Naive thymus-derived CD8-positive, alpha-beta T cell (primary cell): ENCODE measurements around the gene CHRNB4. TPM values are rescaled to one million over a fixed set of nuclear protein-coding genes. Genes with fewer than 3 reads are reported as not detected.

Experiments used
- ATAC-seq, 2 donors: fragments of 150-1000 bp; cut with Tn5 transposase in 1 of 2; sonication (Bioruptor Pico), chemical (Tn5 transposase) in 1 of 2; 1 replicate in 1 of 2; 2 replicates in 1 of 2; pipeline ENCODE4 v1.10.0; 2021; ENCODE audit warnings: mild to moderate bottlenecking in 2 of 2, moderate library complexity in 2 of 2
- POLR2A ChIA-PET: fragments of 350-600 bp; sonication (Branson Sonifier 250); formaldehyde crosslinking; loops from one replicate; lab custom pipeline; 2021; ENCODE audit warnings: antibody characterized with exemption; lab: Charles Lee
- DNase-seq, 10 donors: peaks; one replicate each; pipeline versions ENCODE4 v3.0.0 to v3.0.0-alpha.2; 2020 to 2022
- H3K27ac Mint-ChIP-seq, 10 donors: one replicate each; pipeline ENCODE4 v1.8.0; 2020 to 2022; ENCODE audit warnings: mild to moderate bottlenecking in 10 of 10, mixed read lengths in 10 of 10, moderate library complexity in 4 of 10, inconsistent platforms in 1 of 10
- H3K27me3 Mint-ChIP-seq, 5 donors: one replicate each; pipeline ENCODE4 v1.8.0; 2021 to 2022; ENCODE audit warnings: mixed read lengths in 5 of 5
- H3K36me3 Mint-ChIP-seq, 3 donors: one replicate each; pipeline ENCODE4 v1.8.0; 2020 to 2022; ENCODE audit warnings: mixed read lengths in 3 of 3, mild to moderate bottlenecking in 2 of 3, inconsistent platforms in 1 of 3
- H3K4me1 Mint-ChIP-seq, 4 donors: one replicate each; pipeline ENCODE4 v1.8.0; 2021 to 2022; ENCODE audit warnings: mixed read lengths in 4 of 4
- H3K4me3 Mint-ChIP-seq, 10 donors: one replicate each; pipeline ENCODE4 v1.8.0; 2020 to 2022; ENCODE audit warnings: mild to moderate bottlenecking in 10 of 10, mixed read lengths in 10 of 10, moderate library complexity in 6 of 10, inconsistent platforms in 1 of 10
- H3K9me3 Mint-ChIP-seq, 9 donors: one replicate each; pipeline ENCODE4 v1.8.0; 2020 to 2022; ENCODE audit warnings: mixed read lengths in 9 of 9, mild to moderate bottlenecking in 3 of 9, inconsistent platforms in 1 of 9, moderate library complexity in 1 of 9
- polyA plus RNA-seq, 3 donors: library from polyadenylated mRNA; unstranded; fragments of 300-500 nt; fragmentation: Illumina TruSeq; gene quantifications; one replicate each; pipeline ENCODE4 v1.2.3, GENCODE V29; 2021
- total RNA-seq, 8 experiments: library from RNA in 2 of 8; stranded (reverse) in 2 of 8; gene quantifications; one replicate each; pipeline ENCODE4 v1.2.3 and lab custom pipeline; 2021 to 2026

The CHRNB4 gene
- total and polyA plus RNA-seq, 5 experiments from 2014 or later: not detected

GRCh38 chr15:78676424-78677110 is 35.6 kb upstream of the CHRNB4 start:
- POLR2A ChIA-PET: no interaction called here
- no peaks in the 10 kb centered on the region for H3K27me3 Mint-ChIP-seq
- H3K36me3 Mint-ChIP-seq: no peaks in the 10 kb centered on the region
- H3K4me1 Mint-ChIP-seq: no peaks in the 10 kb centered on the region
- H3K9me3 Mint-ChIP-seq: no peaks in the 10 kb centered on the region
- DNase-seq (no peak), ATAC-seq (no peak)
- peak overlapping the region in 1 of 10 donors; percentile 23 for H3K27ac Mint-ChIP-seq
- H3K4me3 Mint-ChIP-seq: no peak overlapping the region

- H3K4me3 Mint-ChIP-seq: no peak overlapping the region
- H3K4me1 Mint-ChIP-seq: no peaks in the 10 kb centered on the region
- H3K27ac Mint-ChIP-seq: peak overlapping the region in 1 of 10 donors; percentile 23
These were observed 34.8 kb upstream of the CHRNB4 start for GRCh38 chr15:78675617-78676360.

GRCh38 chr15:78675206-78675605 is 34.2 kb upstream of the CHRNB4 start:
- DNase-seq: no peak
- H3K27ac Mint-ChIP-seq: no peak overlapping the region
- H3K9me3 Mint-ChIP-seq: no peaks in the 10 kb centered on the region
- H3K4me3 Mint-ChIP-seq: no peak overlapping the region
- no peaks in the 10 kb centered on the region for H3K36me3 Mint-ChIP-seq
- no peaks in the 10 kb centered on the region for H3K27me3 Mint-ChIP-seq
- POLR2A ChIA-PET: no interaction called here
- no peak for ATAC-seq
- H3K4me1 Mint-ChIP-seq: no peaks in the 10 kb centered on the region

More at GRCh38 chr15:78675617-78676360, 34.8 kb upstream of the CHRNB4 start:
- POLR2A ChIA-PET: no interaction called here
- DNase-seq: no peak
- ATAC-seq: no peak
- Mint-ChIP-seq H3K36me3 (no peaks in the 10 kb centered on the region), H3K27me3 (no peaks in the 10 kb centered on the region), H3K9me3 (no peaks in the 10 kb centered on the region)

GRCh38 chr15:78673917-78674444 is 33.0 kb upstream of the CHRNB4 start:
- Mint-ChIP-seq H3K4me3 (no peak overlapping the region), H3K36me3 (no peaks in the 10 kb centered on the region), H3K27ac (no peak overlapping the region), H3K27me3 (peaks cover 0 to under 1% (median 0%) of the 10 kb centered on the region in 5 donors), H3K9me3 (no peaks in the 10 kb centered on the region), H3K4me1 (no peaks in the 10 kb centered on the region)
- POLR2A ChIA-PET: no interaction called here
- DNase-seq: no peak
- no peak for ATAC-seq

- peaks cover under 1 to 5% (median 2%) of the 10 kb centered on the region in 5 donors for H3K27me3 Mint-ChIP-seq
- ATAC-seq (no peak), DNase-seq (no peak)
- POLR2A ChIA-PET: no interaction called here
- H3K9me3 Mint-ChIP-seq: no peaks in the 10 kb centered on the region
- no peaks in the 10 kb centered on the region for H3K4me1 Mint-ChIP-seq
- no peak overlapping the region for H3K27ac Mint-ChIP-seq
- no peak overlapping the region for H3K4me3 Mint-ChIP-seq
- H3K36me3 Mint-ChIP-seq: no peaks in the 10 kb centered on the region
These were observed 32.5 kb upstream of the CHRNB4 start for GRCh38 chr15:78673476-78673875.

GRCh38 chr15:78672285-78673014 is 31.4 kb upstream of the CHRNB4 start:
- Mint-ChIP-seq H3K4me1 (peaks cover 0 to 2% (median 0%) of the 10 kb centered on the region in 4 donors), H3K27ac (peak overlapping the region in 2 of 10 donors; percentile 2 to 5), H3K36me3 (no peaks in the 10 kb centered on the region), H3K4me3 (no peak overlapping the region), H3K27me3 (peaks cover 2 to 11% (median 4%) of the 10 kb centered on the region in 5 donors), H3K9me3 (no peaks in the 10 kb centered on the region)
- no peak for ATAC-seq
- no peak for DNase-seq
- POLR2A ChIA-PET: no interaction called here

GRCh38 chr15:78671626-78672211 is 30.7 kb upstream of the CHRNB4 start:
- ATAC-seq: no peak
- peaks cover 0 to 2% (median 0%) of the 10 kb centered on the region in 4 donors for H3K4me1 Mint-ChIP-seq
- no peak overlapping the region for H3K4me3 Mint-ChIP-seq
- POLR2A ChIA-PET: no interaction called here
- DNase-seq: no peak
- peaks cover 2 to 11% (median 4%) of the 10 kb centered on the region in 5 donors for H3K27me3 Mint-ChIP-seq
- no peaks in the 10 kb centered on the region for H3K36me3 Mint-ChIP-seq
- no peaks in the 10 kb centered on the region for H3K9me3 Mint-ChIP-seq
- peak overlapping the region in 2 of 10 donors; percentile 0 to 29 for H3K27ac Mint-ChIP-seq

GRCh38 chr15:78668987-78669386 is 28.0 kb upstream of the CHRNB4 start:
- Mint-ChIP-seq H3K4me3 (no peak overlapping the region), H3K27me3 (peaks cover 2 to 11% (median 4%) of the 10 kb centered on the region in 5 donors), H3K36me3 (no peaks in the 10 kb centered on the region), H3K27ac (no peak overlapping the region), H3K9me3 (no peaks in the 10 kb centered on the region), H3K4me1 (peaks cover 0 to 2% (median 0%) of the 10 kb centered on the region in 4 donors)
- ATAC-seq: no peak
- POLR2A ChIA-PET: no interaction called here
- no peak for DNase-seq

- POLR2A ChIA-PET: no interaction called here
These were observed 26.7 kb upstream of the CHRNB4 start for GRCh38 chr15:78667578-78668236.

GRCh38 chr15:78666010-78666409 is 25.0 kb upstream of the CHRNB4 start:
- DNase-seq (no peak), ATAC-seq (no peak)
- Mint-ChIP-seq H3K9me3 (no peaks in the 10 kb centered on the region), H3K4me1 (peaks cover 0 to 2% (median 2%) of the 10 kb centered on the region in 4 donors), H3K36me3 (no peaks in the 10 kb centered on the region), H3K27ac (no peak overlapping the region), H3K4me3 (no peak overlapping the region), H3K27me3 (peaks cover 2 to 11% (median 4%) of the 10 kb centered on the region in 5 donors)
- POLR2A ChIA-PET: no interaction called here

More at GRCh38 chr15:78667578-78668236, 26.7 kb upstream of the CHRNB4 start:
- Mint-ChIP-seq H3K36me3 (no peaks in the 10 kb centered on the region), H3K27ac (no peak overlapping the region), H3K27me3 (peaks cover 2 to 11% (median 4%) of the 10 kb centered on the region in 5 donors), H3K9me3 (no peaks in the 10 kb centered on the region), H3K4me3 (no peak overlapping the region), H3K4me1 (peaks cover 0 to 2% (median under 1%) of the 10 kb centered on the region in 4 donors)
- no peak for ATAC-seq
- no peak for DNase-seq

- ATAC-seq (no peak), DNase-seq (no peak)
- Mint-ChIP-seq H3K27me3 (peaks cover 0 to 8% (median 2%) of the 10 kb centered on the region in 5 donors), H3K4me3 (no peak overlapping the region), H3K36me3 (no peaks in the 10 kb centered on the region), H3K9me3 (no peaks in the 10 kb centered on the region), H3K4me1 (peaks cover 0 to 3% (median 2%) of the 10 kb centered on the region in 4 donors), H3K27ac (no peak overlapping the region)
- POLR2A ChIA-PET: no interaction called here
These were observed 22.7 kb upstream of the CHRNB4 start for GRCh38 chr15:78663703-78664102.

GRCh38 chr15:78662028-78662427 is 21.0 kb upstream of the CHRNB4 start:
- H3K27ac Mint-ChIP-seq: no peak overlapping the region
- ATAC-seq: no peak

More at GRCh38 chr15:78662028-78662427, 21.0 kb upstream of the CHRNB4 start:
- no peak overlapping the region for H3K4me3 Mint-ChIP-seq
- H3K27me3 Mint-ChIP-seq: no peaks in the 10 kb centered on the region
- peaks cover 0 to 2% (median 2%) of the 10 kb centered on the region in 4 donors for H3K4me1 Mint-ChIP-seq
- no peaks in the 10 kb centered on the region for H3K9me3 Mint-ChIP-seq
- POLR2A ChIA-PET: no interaction called here
- no peak for DNase-seq
- no peaks in the 10 kb centered on the region for H3K36me3 Mint-ChIP-seq
